ENCODE data around the gene KMT2A.
"Not testable (repeated sequence)": the region's sequence is repeated elsewhere in the genome, so short reads cannot be mapped to it uniquely, and the experiment has no call there.

KMT2A gene

DNA sequence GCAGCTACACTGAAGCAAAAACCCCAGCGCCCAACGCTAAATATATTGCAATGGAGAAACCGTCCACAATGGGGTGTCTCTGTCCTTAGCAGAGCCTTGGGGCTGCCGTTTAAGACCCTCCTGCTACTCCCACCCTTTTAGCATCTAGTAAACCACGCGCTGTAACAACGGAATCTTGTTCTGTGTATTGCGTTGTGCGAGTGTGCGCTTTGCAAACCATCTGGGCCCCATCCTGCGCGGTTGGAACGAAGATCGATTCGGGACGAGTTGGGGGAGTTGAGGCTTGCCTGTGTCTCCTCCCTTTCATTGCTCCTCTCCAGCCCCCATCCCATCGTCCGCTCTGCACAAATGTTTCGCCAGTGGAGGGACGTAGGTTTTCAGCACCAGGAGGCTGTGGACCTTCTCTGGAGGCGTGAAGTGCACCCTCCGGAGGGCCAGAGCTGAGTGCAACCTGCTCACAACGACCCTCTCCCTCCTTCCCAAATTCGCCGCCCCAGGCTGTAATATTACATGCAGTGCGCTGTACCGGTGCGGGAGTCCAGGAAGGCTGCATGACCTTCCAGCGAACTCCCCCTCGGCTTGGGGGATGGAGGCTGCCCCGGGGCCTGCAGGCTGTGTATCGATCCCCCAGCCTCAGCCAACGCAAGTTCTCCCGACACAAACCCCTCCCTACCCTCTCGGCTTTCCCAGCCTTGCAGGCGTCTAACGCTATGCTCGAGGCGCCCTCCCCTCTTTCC, 1.6 kb upstream of the KMT2A start:
- peak in 1 of 2 donors; percentile 3 for DNase-seq (ENCODE audit: low read depth in 2 of 2, low spot score in 1 of 2)

- DNase-seq (ENCODE audit: low read depth in 2 of 2, low spot score in 1 of 2), result peak; percentile 16 to 20
These were observed 901 bp upstream of the KMT2A start for GRCh38 chr11:118435290-118435892.

DNA sequence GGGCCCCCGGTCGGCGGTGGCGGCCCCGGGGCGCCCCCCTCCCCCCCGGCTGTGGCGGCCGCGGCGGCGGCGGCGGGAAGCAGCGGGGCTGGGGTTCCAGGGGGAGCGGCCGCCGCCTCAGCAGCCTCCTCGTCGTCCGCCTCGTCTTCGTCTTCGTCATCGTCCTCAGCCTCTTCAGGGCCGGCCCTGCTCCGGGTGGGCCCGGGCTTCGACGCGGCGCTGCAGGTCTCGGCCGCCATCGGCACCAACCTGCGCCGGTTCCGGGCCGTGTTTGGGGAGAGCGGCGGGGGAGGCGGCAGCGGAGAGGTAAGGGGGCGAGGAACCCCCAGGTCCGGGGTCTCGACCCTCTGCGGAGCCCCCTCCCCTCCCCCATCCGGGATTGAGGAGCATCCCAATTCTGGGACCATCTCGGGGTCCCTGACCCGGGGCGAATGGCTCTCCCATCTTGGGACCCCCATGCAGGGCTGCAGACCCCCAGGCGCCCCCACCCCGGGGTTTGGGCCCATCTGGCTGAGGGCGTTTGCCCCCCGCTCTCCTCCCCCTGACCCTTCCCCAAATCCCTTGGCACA, 431 bp downstream of the KMT2A start:
- peak; percentile 22 to 29 for DNase-seq (ENCODE audit: low read depth in 2 of 2, low spot score in 1 of 2)

GRCh38 chr11:118437208-118438125, 1.2 kb downstream of the KMT2A start:
- peak in 1 of 2 donors; percentile 13 for DNase-seq (ENCODE audit: low read depth in 2 of 2, low spot score in 1 of 2)

DNA sequence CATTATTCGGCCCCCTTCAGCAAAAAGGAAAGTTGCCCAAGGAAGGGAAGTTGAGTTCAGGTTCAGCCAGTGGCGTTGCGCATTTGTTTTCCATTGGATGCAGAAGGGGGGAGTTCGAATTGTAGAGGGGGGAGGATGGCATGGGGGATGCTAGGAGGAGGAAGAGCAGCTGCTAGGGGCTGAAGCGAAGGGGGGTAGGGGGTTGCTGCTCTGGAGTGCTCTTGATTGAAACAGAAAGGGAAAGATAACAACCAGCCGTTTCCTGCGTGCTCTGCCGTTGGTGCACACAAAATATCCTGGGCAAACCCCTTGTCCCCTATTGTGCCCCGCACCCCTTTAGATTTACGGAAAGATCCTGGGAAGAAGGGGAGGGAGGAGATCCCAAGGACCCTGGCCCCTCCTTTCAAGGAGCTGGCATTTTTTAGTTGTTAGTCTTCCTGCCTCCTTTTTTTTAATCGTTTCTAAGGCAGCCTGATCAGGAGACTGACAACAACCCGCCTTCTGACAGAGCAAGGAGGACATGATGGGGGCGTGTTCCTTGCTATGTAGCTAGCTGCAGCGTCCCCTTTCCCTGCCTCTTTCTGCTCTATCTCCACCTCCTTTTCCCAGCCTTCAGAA, 2.1 kb downstream of the KMT2A start:
- DNase-seq (ENCODE audit: low read depth in 2 of 2, low spot score in 1 of 2), result peak in 1 of 2 donors; percentile 22

- no peak for DNase-seq (ENCODE audit: low read depth in 2 of 2, low spot score in 1 of 2)
These were observed 3.4 kb downstream of the KMT2A start for GRCh38 chr11:118439646-118440045.

GRCh38 chr11:118441770-118442275, 5.5 kb downstream of the KMT2A start:
- no peak for DNase-seq (ENCODE audit: low read depth in 2 of 2, low spot score in 1 of 2)

- no peak for DNase-seq (ENCODE audit: low read depth in 2 of 2, low spot score in 1 of 2)
These were observed 6.0 kb downstream of the KMT2A start for GRCh38 chr11:118442301-118442700.

DNA sequence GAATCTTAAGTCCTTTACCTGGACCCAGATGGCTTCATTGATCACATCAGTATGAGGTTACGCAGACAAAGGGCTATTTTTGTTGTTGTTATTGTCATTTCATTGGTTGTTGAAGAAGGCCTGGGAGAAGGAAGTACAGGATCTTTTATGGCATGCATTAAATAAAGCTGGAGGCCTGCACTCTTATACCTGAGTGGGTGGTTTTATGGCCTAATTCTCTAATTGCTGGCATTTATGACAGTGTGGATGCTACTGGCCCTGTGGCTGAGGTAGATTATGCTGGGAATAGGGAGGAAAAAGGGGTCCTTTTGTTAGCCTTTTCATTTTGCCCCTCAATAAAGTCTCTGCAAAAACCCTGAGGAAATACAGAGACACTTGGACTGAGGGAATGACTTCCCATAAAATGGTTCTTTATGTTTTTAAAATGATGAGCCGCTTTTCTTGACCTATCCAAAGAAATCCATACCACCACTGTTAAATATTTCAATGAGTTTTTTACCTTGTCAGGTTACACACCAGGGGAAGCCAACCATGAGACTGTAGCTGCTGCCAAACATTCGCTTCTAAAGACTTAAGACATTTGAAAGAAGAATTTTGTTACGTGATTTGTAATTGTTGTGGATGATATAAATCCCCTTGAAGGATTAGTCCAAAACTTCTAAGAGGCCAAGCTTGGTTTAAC, 6.8 kb downstream of the KMT2A start:
- DNase-seq (ENCODE audit: low read depth in 2 of 2, low spot score in 1 of 2), result no peak

DNA sequence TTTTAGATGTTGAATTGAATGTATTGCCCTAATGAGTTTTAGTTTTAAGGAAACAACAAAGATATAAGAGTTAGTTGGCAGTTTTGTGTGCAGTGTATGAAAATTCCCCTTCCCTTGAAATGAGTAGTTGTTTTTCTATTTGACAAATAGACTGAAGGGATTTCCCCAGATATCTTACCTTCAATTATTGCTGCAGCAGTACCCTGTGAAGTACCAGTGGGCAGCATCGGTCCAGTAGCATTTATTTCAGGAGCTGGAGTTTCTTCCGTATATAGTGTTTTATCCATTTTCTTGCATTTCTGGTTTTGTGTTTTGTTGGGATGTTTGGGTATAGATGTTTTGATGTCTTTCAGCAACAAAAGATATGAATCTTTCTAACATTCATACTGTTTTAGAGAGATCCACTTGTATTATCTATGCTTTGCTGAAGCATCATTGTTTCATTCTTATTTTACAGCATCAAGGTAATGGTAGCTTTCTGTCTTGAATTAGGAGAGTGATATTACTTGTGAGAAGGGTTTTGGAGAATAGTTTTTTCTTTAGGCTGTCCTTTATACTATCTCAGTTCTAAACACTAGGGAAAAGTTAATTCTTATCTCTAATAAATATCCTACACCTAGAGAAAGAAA, 7.4 kb downstream of the KMT2A start:
- no peak for DNase-seq (ENCODE audit: low read depth in 2 of 2, low spot score in 1 of 2)

- no peak for DNase-seq (ENCODE audit: low read depth in 2 of 2, low spot score in 1 of 2)
These were observed 11.1 kb downstream of the KMT2A start for GRCh38 chr11:118447423-118447822.

DNA sequence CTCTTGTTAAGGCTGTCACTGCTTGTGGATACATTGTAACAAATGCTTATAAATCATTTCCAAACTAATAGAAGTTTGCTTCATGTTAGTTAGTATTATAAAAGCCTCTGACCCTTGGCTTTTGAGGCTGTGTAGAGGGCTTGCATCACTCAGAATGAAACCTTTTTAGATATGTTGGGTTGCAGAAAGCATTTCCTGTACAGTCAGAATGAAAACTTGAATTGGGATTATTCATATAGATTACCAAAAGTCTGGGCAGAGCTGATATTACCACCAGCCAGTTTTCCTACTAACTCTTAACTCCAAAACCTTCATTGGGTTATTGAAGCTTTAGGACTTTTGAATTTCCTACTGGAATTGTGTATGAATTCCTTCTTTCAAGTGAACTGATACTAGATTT, 12.0 kb downstream of the KMT2A start:
- DNase-seq (ENCODE audit: low read depth in 2 of 2, low spot score in 1 of 2), result no peak

GRCh38 chr11:118449316-118449918, 13.1 kb downstream of the KMT2A start:
- DNase-seq (ENCODE audit: low read depth in 2 of 2, low spot score in 1 of 2), result no peak

GRCh38 chr11:118450451-118450850, 14.2 kb downstream of the KMT2A start:
- no peak for DNase-seq (ENCODE audit: low read depth in 2 of 2, low spot score in 1 of 2)

- DNase-seq (ENCODE audit: low read depth in 2 of 2, low spot score in 1 of 2), result no peak
These were observed 25.9 kb downstream of the KMT2A start for GRCh38 chr11:118462178-118462577.

DNA sequence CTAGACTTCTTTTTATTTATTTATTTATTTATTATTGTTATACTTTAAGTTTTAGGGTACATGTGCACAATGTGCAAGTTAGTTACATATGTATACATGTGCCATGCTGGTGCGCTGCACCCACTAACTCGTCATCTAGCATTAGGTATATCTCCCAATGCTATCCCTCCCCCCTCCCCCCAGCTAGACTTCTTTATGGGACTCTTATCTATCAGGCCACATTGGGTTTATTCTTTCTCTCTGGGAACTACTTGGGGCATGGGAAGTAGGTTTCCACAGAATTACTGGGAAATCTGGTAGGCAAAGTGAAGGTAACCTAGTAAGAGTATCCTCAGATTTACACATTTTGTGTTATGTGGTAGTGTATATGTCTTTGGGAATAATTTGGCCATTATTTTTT, 32.7 kb downstream of the KMT2A start:
- not testable (repeated sequence) for DNase-seq (ENCODE audit: low read depth in 2 of 2, low spot score in 1 of 2)

GRCh38 chr11:118471030-118471429, 34.7 kb downstream of the KMT2A start:
- no peak for DNase-seq (ENCODE audit: low read depth in 2 of 2, low spot score in 1 of 2)

DNA sequence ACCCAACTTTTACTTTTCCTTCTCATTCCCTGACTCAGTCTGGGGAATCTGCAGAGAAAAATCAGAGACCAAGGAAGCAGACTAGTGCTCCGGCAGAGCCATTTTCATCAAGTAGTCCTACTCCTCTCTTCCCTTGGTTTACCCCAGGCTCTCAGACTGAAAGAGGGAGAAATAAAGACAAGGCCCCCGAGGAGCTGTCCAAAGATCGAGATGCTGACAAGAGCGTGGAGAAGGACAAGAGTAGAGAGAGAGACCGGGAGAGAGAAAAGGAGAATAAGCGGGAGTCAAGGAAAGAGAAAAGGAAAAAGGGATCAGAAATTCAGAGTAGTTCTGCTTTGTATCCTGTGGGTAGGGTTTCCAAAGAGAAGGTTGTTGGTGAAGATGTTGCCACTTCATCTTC, 37.2 kb downstream of the KMT2A start:
- DNase-seq (ENCODE audit: low read depth in 2 of 2, low spot score in 1 of 2), result no peak

DNA sequence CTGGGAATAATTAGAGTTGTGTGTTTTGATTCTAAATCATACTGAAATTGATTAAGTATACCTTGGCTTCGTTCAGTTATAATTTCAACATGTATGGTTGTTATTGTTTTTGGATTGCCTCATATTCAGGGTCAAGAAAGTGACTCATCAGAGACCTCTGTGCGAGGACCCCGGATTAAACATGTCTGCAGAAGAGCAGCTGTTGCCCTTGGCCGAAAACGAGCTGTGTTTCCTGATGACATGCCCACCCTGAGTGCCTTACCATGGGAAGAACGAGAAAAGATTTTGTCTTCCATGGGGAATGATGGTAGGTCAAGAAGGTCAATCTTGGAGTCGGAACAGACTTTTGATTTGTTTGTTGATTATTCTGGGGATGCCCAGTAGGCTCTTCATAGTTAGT, 40.4 kb downstream of the KMT2A start:
- no peak for DNase-seq (ENCODE audit: low read depth in 2 of 2, low spot score in 1 of 2)
